Stimulated activated CD4-positive, alpha-beta T cell treated with anti-CD3 and anti-CD28 coated beads, Interleukin-2, amount 100 ng/mL, for 48 hours (primary cell): ENCODE results near the gene SRSF6.
"Not testable (repeated sequence)": the region's sequence is repeated elsewhere in the genome, so short reads cannot be mapped to it uniquely, and the experiment has no call there.

Experiments used
- DNase-seq, 2 donors: peaks; one replicate each; pipeline ENCODE4 v3.0.0-alpha.2; 2020

SRSF6 gene

DNA sequence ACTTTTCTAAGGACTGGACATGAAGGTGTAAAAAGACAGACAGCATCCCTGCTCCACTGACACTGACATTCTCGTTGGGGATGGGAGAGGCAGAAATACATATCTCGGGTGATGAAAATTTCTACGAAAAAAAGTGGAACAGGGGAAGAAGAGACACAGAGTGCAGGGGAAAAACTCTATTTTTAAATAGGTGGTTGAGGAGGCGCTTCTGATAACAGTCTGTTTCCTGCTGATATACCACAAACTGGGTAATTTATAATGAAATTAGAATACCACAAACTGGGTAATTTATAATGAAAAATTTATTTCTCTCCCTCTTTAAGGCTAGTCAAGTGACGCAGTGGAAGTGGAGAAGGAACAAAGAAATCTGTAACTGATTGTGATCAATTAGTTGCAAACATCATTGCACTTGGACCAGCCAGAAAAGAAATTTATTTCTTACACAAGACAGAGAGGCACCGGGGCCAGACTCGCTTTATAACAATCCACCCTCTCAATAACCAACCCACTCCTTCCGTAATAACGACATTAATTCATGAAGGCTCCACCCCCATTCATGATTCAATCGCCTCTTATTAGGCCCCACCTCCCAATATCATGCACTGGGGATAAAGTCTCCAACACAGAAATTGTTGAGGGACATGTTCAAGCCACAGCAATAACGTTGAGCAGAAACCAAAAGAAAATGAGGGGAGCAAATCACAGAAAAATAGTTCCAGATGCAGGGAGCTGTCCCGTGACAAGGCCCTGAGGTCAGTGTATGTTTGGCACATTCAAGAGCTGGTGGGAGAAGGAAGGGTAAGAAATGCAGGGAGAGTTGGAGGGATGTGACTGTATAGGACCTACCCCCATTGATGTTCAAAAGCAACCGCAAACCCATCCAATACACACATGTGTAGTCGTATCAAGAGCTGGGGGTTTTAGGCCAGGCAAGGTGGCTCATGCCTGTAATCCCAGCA lies 6.6 kb upstream of the SRSF6 start:
- no peak for DNase-seq

DNA sequence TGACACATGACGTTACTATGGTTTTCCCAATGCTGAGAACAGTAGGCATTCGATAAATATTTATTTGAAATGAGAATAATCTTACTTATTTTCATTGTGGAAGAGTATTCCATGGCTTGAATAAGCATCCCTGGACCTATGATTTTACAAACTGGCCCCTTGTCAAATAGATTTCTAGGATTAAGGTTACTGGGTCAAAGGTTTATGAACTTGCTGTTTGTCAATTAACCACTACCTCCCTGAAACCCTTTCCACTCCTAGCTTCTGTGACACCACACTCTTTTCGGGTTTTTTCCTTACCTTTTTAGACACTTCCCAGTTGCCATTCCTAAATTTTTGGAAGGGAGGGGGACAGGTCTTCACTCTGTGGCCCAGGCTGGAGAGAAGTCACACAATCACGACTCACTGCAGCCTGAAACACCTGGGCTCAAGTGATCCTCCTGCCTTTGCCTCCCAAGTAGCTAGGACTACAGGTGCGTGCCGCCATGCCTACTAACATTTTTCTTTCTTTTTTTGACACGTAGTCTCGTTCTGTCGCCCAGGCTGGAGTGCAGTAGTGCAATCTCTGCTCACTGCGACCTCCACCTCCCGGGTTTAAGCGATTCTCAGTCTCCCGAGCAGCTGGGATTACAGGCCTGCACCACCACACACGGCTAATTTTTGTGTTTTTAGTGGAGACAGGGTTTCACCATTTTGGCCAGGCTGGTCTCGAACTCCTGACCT lies 5.1 kb upstream of the SRSF6 start:
- DNase-seq = no peak

DNA sequence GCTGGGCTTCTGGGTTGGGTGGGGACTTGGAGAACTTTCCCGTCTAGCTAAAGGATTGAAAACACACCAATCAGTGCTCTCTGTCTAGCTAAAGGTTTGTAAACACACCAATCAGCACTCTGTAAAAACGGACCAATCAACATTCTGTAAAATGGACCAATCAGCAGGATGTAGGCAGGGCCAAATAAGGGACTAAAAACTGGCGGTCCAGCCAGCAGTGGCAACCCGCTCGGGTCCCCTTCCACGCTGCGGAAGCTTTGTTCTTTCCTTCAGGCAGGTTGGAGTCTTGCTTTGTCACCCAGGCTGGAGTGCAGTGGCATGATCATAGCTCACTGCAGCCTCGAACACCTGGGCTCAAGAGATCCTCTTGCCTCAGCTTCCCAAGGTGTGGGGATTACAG lies 1.4 kb upstream of the SRSF6 start:
- not testable (repeated sequence) for DNase-seq

DNA sequence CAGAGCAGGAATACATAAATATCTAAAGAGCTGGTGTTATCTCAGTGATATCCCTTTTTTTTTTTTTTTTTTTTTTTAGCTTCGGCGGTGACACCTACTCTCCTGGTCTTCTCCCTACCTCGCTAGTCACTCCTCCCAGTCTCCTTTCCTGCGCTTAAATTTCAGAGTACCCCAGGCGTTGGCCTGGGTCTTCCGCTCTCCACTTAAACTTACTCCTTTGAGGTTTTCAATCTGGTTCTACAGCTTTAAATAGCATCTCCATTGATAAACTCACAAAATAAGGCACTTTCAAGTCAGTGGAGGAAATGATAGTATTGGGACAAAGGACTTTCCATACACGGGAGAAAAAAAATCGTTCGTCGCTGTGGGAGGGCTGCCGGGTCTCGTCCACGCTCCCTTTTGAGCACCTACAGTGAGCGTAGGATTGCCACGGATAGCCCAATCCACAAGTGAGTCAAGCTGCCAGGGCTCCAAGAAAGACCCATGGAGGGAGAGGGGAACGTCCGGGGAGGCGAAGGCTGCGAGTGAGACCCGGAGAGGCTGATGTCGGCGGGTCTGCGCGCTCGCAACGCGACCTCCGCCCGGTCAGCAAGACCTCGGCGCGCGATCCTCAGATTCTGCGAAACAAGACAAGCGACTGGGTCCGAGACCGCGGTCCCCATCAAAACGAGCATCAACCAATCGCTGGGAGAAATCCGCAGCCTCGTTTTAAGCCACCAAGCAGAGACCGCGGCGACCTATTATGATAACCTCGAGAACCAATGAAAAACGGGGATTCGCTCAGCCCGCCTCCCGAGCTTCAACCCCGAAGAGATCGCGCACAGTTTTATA lies 672 bp upstream of the SRSF6 start:
- DNase-seq = peak; percentile 73

DNA sequence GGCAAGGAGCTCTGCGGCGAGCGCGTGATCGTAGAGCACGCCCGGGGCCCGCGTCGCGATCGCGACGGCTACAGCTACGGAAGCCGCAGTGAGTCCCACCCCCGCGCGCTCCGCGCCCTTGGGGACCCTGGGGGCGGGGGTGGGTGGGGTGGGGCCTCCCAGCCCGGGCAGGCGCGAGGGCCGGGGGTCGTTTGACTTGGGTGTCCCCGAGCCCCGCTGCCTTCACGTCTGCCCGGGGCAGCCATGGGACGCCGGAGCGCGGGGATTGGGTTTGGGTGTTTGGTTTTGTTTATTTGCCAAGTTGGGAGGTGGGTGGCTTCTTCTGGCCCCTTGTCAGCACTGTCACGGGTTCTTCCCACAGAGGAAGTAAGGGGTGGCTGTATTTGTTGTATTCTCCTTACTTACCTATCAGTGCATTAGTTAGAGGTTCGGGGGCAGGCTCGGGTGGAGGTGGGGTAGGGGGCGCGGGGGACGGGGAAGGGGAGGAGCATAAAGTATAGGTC lies 777 bp downstream of the SRSF6 start:
- no peak for DNase-seq

DNA sequence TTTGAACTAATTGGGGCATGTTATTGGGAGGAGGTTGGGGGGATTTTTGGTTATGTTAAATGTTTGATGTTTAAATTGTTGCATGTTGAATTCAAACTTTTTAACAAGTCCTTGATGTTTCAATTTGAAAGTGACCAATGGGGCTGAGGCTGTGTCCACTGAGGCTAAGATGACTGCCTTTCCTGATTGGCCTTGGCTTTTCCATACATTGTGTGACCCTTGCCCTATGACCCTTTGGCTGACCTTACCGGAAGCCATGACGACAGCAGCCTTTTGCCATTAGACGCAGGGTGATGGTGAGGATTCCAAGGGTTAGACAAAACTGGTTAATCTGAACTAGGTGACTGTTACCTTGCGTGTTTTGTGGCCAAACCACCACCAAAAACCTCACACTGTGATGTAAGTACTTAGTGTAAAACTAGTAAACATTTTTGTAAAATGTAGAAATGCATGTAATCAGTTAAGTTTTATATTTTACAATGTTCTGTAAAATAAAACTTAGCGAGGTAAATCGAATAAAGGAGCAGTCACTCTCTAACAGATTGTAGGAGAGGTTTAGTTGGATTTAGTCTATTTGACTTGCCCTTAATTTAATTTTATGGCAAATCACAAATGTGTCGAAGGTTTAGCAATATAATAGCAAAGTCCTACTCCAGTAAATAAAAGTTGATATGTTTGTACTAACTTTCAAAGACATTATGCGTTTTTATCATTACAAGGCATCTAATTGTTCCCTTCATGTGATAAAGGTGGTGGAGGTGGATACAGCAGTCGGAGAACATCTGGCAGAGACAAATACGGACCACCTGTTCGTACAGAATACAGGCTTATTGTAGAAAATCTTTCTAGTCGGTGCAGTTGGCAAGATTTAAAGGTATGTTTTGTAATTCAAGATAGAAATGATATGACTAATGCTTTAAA lies 1.6 kb downstream of the SRSF6 start:
- DNase-seq = no peak

DNA sequence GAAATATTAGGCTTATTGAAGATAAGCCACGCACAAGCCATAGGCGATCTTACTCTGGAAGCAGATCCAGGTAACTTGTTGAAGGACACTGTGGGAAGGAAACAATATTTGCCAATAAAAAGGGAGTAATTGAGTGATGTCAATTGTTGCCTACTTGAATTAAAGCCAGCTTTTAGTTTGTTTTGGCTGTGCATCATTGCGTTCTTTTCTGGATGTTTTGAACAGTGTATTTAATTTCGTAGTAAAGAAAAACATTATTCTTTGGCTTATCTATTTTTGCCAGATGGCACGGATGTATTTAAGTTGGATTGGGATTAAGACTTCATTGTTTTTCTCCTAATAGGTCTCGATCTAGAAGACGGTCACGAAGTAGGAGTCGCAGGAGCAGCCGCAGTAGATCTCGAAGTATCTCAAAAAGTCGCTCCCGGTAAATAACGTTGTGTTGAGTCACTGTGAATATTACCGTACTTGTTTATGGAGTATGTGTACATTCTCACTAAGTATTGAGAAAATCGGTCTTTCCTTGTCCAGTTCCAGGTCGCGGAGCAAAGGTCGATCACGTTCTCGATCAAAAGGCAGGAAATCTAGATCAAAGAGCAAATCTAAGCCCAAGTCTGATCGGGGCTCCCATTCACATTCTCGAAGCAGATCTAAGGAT lies 2.6 kb downstream of the SRSF6 start:
- no peak for DNase-seq

DNA sequence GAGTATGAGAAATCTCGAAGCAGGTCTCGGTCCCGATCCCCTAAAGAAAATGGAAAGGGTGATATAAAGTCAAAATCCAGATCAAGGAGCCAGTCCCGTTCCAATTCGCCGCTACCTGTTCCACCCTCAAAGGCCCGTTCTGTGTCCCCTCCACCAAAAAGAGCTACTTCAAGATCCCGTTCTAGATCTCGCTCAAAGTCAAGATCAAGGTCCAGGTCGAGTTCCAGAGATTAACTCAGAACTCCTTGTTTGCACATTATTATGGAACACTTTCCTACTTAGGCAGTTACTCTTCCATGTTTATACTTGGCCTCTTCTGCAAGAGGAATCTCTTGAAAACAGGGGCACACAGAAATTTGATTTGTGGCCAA lies 3.1 kb downstream of the SRSF6 start:
- no peak for DNase-seq

DNA sequence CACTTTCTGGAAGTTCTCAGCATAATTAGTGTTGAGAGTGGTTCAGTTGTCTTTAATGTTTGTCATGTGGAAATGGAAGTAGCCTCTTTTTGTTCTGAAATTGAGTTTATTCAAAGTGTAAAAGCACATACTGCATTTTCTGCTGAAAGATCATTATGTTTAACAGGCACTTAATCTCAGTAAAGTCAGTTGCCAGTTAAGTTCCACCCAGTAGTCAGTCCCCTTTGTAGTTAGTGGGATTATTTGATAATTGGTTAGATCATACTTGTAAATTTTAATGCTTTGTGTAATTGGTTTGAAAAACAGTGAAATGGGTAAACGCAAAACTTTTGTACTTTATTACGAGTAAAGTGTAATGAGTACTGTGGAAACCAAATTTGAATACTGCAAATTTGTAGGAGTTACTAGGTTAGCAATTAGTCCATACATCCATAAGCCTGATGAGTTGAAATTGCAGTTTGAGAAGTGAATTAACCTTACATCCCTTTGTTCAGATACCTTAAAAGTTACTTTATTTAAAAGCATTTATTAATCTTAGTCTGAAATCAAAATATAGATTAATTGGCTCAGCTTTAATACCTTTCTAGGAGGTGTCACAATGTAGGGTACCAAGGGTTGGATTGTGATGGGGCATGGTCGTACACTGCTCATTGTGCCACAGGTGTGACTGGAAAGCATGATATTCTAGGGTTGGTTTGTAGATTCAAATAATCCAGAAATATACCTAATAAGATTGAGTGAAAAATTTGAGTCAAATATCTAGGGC lies 4.4 kb downstream of the SRSF6 start:
- no peak for DNase-seq

DNA sequence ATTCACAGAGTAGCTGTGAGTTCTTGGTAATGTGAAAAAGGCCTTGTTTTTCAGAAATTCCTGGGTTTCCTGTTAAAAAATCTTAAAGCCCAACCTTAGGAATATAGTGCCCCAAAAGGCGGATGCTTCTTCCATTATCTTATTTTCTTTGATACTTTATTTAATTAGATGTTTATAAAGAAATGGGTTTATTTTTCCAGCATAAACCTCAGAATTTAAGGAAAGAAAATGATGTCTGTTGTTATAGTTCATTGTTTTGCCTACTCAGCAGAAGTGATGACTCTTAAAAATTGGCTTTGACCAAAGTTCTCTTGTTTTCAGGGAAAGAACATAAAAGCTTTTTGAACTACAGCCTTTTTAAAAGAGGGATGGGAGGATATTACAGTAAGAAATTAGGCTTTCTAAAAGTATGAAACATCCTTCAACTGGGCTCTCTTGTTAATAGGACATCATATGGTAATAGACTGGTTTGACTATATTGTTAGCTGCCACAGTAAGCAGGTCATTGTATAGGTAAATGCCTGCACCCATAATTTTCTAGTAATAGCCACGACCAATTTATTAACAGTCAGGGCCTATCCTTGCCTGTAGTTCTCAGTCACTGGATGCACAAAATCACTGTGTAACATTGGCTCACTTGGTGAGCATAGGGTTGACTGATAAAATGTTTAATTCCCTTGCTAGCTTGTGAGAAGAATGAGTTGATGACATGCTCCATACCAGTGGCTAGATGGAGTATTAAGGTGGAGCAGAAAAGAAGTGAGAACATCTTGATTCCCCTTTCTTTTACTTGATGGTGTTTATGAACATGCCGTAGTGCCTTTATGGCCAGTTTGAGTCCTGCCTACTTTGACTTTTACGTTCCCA lies 5.2 kb downstream of the SRSF6 start:
- no peak for DNase-seq

DNA sequence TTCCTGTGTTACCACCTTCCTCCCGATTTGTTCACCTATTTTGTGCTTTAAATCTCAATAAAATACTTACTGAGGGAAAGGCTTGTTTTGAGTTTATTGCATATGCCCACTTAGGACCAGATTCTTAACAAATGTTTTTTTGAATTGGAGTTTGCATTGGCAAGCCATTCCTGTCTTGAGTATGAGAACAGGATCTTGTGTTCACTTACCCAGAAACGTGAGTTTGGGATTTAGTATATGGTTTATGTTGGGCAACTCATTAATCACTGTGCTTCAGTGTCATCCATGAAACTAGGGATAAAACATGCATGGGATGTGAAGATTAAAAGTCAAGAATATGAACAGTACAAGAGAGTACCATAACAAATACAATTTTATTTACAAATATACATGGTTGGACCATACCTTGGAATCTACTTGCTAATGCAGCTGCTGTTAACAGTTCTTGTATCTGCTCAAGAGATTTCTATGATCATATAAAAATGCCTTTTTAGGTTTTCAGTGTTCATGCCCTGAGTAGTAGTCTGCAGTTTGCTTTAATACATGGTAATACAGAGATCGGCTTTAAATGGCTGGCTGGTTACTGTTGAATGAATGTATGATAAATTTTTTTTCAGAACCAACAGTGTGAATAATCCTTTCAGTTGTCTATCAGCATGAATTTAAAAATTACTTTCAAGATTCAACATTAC lies 6.0 kb downstream of the SRSF6 start:
- no peak for DNase-seq

DNA sequence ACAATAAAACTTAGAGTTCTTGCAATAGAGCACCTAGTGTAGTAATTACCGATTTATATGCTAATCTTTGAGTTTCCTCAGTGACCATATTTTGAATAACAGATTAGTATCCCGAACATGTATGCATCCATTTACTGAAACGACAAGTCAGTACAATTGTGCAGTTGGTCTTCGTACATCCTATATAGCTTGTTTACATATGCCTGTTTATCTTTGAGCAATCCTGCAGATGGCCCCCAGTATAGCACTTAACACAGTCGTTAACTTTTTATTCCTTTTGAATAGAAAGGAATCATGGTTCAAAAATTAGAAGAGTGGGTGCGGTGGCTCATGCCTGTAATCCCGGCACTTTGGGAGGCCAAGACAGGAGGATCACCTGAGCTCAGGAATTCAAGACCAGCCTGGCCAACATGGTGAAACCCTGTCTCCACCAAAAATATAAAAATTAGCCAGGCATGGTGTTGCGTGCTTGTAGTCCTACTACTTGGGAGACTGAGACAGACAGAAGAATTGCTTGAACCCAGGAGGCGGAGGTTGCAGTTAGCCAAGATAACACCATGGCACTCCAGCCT lies 6.6 kb downstream of the SRSF6 start:
- no peak for DNase-seq

DNA sequence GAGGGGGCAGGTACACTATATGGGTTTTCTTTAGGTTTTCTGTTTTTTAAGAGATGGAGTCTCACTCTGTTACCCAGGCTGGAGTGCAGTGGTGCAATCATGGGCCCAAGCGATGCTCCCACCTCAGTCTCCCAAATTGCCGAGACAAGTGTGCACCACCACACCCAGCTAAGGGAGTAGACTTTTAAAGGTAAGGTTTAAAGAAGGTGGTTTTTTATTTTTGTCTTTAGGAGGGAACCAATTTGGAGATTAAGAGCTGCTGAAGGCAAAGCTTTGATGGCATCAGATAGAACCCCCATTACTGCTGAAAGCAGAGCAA lies 7.9 kb downstream of the SRSF6 start:
- DNase-seq = no peak

DNA sequence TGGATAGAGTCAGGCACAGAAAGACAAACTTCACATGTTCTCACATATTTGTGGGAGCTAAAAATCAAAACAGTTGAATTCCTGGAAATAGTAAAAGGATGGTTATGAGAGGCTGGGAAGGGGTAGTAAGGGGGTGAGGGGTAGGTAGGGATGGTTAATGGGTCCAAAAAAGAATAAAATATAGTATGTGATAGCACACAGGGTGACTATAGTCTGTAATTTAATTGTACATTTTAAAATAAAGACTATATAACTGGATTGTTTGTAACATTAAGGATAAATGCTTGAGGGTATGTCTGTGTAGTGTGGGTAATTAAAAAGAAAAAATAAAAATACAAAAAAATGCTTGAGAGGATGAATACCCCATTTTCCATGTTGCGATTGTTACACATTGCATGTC lies 9.9 kb downstream of the SRSF6 start:
- no peak for DNase-seq

DNA sequence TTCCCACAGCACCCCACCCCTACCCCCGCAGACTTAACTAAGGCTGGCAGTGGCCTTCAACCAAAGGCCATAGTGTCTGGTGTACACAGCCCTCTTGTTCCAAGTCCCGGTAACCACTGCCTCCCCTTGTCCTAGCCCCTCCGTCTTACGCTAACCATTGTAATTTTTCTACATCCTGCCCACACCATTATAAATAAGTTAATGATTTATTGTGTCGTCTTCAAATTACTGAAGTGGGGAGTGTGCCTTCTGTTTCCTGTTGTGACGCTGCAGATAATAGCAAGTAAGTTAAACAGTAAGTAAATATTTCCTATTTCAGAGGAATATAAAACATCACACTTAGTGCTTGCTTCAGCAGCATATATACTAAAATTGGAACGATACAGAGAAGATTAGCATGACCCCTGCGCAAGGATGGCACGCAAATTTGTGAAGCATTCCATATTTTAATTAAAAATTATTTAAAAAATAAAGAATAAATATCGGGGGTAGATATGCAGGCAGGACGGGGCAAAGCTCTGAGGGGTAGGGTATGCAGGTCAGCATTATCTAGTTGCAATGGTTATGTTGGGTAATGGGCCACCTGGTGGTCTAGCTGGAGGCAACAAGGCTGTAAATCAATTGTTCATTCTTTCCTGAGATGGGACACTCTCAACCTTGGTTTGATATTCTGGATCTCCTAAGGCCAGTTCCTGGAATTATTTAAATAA lies 15.1 kb downstream of the SRSF6 start:
- DNase-seq = no peak

DNA sequence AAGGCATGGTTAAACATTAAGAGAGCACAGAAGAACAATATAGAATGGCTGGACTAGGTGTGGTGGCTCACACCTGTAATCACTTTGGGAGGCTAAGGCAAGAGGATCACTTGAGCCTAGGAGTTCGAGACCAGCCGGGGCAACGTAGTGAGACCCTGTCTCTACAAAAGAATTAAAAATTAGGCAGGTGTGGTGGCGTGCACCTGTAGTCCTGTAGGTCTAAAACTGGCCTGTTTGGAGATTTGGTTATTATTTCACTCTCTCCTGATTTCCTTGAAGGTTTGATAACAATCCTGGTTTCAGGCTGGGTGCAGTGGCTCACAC lies 15.6 kb downstream of the SRSF6 start:
- DNase-seq = no peak

DNA sequence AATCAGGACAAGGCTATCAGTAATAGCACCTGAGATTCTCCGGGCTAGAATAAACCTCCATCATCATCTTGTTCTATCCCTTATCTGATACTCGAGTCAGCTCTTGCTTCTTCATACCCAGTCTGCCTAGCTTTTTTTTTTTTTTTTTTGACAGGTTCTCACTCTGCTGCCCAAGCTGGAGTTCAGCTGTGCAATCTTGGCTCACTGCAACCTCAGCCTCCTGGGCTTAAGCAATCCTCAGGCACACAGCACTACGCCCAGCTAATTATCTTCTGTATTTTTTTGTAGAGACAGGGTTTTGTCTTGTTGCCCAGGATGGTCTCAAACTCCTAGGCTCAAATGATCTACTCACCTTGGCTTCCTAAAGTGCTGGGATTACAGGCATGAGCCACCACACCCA lies 19.5 kb downstream of the SRSF6 start:
- DNase-seq = no peak

DNA sequence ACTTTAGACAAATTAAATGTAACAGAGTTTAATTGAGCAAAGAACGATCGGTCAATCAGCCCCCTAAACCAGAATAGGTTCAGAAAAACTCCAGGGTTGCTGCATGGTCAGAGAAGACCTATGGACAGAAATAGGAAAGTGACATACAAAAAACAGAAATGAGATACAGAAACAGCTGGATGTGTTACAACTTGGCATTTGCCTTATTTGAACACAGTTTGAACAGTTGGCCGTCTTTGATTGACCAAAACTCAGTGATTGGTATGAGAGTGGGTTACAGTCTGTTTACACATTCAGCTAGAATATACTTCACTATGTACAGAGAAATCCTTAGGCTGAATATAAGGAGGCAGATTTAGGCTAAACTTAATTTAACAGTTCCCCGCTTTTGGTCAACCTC lies 19.9 kb downstream of the SRSF6 start:
- no peak for DNase-seq
